HG02840 (cell line): ENCODE data around the gene LHX4.
"Not testable (repeated sequence)": the region's sequence is repeated elsewhere in the genome, so short reads cannot be mapped to it uniquely, and the experiment has no call there.

Source experiments
- ATAC-seq: cut with Tn5 transposase; IDR thresholded peaks from one replicate; pipeline ENCODE4 v1.9.1; 2021; ENCODE audit warnings: mild to moderate bottlenecking, moderate library complexity, moderate number of reproducible peaks; ENCODE audit not compliant: unreplicated experiment, low FRiP score

Gene LHX4

GRCh38 chr1:180196436-180197003 lies 33.5 kb upstream of the LHX4 start:
- no peak for ATAC-seq

DNA sequence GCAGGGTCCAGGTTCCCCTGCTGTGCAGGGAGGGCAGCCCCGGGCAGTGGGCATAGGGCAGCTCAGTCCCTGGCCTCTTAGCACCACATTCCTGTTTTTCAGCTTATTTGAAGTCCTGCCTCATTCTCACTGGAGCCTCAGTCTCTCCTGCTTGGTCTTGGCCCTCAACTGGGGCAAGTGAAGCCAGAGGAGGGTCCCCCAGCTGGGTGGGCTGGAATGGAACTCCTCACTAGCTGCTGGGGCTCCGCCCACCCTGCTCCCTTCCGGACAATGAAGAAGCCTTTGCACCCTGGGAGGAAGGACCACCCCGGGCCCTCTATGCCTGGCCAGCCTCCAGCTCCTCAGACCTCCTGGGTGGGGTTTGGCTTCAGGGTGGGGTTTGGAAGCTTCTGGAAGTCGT lies 32.8 kb upstream of the LHX4 start:
- no peak for ATAC-seq

- ATAC-seq: no peak
Measured at GRCh38 chr1:180198196-180198595, 31.9 kb upstream of the LHX4 start.

- no peak for ATAC-seq
Measured at GRCh38 chr1:180198611-180199010, 31.5 kb upstream of the LHX4 start.

- ATAC-seq: no peak
Measured at GRCh38 chr1:180199018-180199417, 31.0 kb upstream of the LHX4 start.

GRCh38 chr1:180201451-180202200 lies 28.4 kb upstream of the LHX4 start:
- ATAC-seq: no peak

DNA sequence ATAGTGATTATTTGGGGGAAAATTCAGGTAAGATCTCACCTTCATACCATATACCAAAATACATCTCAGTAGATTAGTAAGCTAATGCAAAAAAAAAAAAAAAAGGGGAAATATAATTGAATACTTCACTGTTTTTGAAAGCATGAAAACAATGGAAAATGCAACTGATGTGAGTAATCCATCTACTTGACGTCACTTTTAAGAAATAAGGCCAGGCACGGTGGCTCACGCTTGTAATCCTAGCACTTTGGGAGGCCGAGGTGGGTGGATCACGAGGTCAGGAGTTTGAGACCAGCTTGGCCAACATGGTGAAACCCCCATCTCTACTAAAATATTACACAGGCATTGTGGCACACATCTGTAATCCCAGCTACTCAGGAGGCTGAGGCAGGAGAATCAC lies 27.5 kb upstream of the LHX4 start:
- not testable (repeated sequence) for ATAC-seq

- ATAC-seq: no peak
Measured at GRCh38 chr1:180204231-180204630, 25.8 kb upstream of the LHX4 start.

DNA sequence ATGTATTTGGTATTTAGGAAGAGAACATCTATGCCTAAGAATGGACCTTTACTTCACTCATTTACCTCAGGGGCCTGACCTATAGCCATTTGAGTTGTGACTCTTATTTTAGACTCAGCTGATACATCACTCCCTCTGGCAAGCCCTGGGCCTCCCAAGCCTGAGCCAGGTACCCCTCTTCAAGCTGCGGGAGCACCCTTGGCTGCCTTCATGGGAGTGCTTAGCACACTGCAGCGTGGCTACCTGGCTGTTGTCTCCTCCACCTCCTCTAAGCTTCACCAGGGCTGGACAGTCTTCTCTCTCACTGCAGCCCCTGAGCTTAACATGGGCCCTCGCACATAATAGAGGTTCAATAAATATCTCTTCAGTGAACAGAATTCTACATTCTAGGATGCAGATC lies 23.5 kb upstream of the LHX4 start:
- ATAC-seq: no peak

DNA sequence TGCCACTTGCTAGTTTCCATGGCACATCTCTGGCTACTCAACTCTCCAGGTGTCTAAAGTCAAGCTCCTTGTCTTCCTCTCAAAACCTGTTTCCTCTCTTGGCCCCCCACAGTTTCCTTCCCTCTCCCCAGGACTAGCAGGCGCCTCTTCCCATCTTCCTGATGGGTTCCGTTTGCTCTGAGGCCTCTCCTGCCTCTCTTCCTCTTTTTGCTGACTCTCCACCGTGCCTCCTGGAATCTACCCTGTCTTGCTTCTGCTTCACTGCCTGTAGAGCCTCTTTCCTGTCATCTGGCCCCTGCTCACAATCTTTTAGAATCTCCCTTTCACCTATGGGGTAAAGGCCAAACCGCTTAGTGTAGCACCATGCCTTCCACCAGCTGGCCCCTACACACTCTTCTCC lies 21.8 kb upstream of the LHX4 start:
- no peak for ATAC-seq

DNA sequence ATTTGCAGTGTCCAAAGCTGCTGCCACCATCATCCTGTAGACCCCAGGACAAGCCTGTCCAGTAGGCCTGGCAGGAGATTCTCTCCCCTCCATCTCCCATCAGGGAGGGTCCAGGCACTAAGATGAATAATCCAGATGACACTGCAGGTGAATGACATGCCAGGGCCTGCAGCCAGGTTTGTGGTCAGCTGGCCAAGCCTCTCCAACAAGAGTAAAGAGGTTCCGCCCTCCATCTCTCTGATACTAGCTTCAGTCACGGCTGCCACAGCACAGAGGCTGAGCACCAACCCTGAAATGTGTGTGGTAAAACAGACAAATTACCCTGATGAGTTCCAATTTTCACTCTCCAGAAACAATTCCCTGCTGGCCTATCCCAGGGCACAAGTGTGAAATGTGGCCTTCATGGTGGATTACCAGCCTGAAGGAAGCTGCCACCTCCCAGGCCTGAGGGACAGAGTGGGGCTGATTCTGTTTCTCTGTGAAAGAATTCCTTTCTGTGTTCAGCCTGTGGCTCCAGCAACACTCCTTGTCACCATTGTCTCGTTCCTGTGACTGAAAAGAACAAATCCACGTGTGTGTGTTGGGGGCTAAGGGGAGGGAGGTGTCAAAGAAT lies 19.9 kb upstream of the LHX4 start:
- ATAC-seq: no peak

- ATAC-seq: no peak
Measured at GRCh38 chr1:180211156-180211859, 18.8 kb upstream of the LHX4 start.

DNA sequence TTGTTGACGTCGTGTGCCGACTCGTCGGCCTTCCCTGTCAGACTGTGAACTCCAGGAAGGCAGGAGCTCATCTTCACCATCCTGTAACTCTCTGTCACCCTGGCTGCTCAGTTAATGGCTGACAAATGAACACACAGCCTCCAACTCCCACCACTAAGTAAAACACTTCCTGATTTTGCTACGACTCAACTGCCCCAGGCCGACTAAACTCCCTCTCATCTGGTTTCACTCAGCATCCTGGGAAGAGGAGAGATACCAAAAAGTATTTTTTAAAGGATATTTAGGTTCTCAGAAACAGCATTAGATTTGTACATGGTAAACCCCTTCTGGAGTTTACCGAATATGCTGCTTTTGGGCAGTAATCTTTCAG lies 18.2 kb upstream of the LHX4 start:
- no peak for ATAC-seq

- ATAC-seq: no peak
Measured at GRCh38 chr1:180213401-180214170, 16.5 kb upstream of the LHX4 start.

- no peak for ATAC-seq
Measured at GRCh38 chr1:180215856-180216625, 14.0 kb upstream of the LHX4 start.

GRCh38 chr1:180217006-180217405 lies 13.1 kb upstream of the LHX4 start:
- ATAC-seq: no peak

DNA sequence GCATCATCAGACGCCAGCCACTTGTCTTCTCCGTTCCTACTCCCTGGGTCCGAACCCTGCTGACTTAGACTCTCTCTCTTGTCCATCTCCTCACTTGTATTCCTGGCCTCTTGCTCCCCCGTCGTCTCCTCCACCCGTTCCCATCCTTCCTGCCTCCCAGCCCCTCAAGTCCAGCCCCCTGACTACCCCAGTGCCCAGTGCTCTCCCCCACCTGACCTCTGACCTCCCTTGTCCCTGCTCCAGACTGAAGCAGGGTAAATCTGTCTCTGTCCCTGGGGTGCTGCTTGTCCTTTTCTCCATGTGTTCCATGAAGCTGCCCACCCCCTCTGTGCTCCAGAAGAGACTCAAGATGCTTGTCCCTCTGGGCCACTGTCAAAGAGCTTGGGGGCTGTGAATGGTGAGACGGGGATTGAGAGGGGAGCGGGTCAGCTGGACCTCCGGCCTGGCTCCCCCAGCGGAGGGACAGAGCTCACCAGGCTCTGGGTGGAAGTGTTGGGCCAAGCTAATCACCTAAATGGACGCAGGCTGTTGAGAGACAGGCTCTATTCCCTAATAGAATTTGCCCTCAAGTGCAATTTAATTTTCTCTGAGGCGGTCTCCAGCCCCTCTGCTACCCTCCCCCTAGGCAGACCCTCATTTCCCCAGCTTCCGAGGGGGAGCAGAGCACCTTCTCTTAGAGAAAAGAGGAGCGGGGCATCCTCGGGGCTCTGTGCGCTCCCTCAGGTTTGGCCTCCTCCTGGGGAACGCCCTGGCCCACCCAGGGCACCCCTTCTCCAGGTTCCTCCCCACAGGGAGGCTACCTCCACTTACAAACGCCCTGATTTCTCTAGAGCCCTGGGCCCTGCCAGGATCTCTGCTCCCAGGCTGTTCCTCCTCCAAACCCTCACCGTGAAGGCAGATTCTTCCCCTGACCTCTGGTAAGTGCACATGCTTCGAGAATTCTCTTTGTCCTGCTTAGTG lies 11.0 kb upstream of the LHX4 start:
- no peak for ATAC-seq

GRCh38 chr1:180219776-180220175 lies 10.3 kb upstream of the LHX4 start:
- no peak for ATAC-seq

- no peak for ATAC-seq
Measured at GRCh38 chr1:180221462-180221861, 8.6 kb upstream of the LHX4 start.
